DMS79 (cell line): ENCODE measurements around the gene ATP1A2.
"Not testable (repeated sequence)": the region's sequence is repeated elsewhere in the genome, so short reads cannot be mapped to it uniquely, and the experiment has no call there.

ENCODE experiments used
- DNase-seq: peaks from one replicate; lab custom pipeline; 2025; lab: John Stamatoyannopoulos, UW

Gene ATP1A2

DNA sequence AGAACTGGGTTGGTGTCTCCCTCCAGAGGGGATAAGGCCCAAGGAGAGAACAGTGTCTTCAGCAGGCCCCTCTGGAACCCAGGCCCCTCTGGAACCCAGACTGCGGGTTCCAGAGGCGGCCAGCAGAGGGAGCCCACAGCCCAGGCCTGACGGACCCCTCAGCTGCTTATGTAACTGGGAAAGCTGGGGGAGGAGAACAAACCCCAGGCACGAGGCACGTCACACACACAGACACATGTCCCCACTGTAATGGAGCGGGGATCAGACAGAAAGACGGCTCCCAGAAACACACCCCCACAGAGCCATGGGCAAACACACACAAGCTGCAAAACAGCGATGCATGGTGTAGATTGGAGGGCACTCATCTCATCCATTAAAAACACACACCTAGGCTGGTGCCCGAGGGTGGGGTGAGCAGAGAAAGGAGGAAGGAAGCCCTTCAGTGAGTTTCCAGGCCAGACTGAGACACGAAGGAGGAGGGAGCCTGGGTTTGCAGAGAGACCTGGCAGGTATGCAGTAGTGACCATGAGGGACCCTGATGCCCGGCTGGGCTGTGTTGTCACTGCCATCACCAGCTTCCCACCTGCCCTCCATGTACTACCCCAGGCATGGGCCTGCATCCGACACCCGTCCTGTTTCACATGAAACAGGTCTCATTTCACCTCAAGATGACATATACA, 14.4 kb upstream of the ATP1A2 start:
- DNase-seq, result peak; percentile 81

- no peak for DNase-seq
Observed at GRCh38 chr1:160101717-160102522, 13.6 kb upstream of the ATP1A2 start.

GRCh38 chr1:160103658-160104408, 11.7 kb upstream of the ATP1A2 start:
- DNase-seq, result no peak

GRCh38 chr1:160104486-160104885, 11.1 kb upstream of the ATP1A2 start:
- no peak for DNase-seq

GRCh38 chr1:160105155-160105554, 10.4 kb upstream of the ATP1A2 start:
- no peak for DNase-seq

DNA sequence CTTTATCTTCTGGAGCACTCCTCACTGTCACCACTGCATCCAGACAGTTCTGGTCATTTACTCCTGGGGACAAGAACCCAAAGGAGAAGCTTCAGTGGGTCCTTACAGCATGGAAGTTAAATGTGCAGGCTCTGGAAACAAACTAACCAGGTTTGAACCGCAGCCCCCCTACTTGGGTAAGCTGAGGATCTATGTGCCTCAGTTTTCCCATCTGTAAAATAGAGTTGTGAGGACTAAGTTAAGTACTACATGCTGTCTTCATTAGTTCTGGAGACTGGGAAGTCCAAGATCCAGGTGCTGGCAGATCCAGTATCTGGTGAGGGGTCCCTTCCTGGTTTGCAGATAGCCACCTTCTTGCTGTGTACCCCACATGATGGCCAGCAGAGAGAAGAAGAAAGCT, 8.0 kb upstream of the ATP1A2 start:
- no peak for DNase-seq

- DNase-seq, result no peak
Observed at GRCh38 chr1:160108888-160109662, 6.5 kb upstream of the ATP1A2 start.

DNA sequence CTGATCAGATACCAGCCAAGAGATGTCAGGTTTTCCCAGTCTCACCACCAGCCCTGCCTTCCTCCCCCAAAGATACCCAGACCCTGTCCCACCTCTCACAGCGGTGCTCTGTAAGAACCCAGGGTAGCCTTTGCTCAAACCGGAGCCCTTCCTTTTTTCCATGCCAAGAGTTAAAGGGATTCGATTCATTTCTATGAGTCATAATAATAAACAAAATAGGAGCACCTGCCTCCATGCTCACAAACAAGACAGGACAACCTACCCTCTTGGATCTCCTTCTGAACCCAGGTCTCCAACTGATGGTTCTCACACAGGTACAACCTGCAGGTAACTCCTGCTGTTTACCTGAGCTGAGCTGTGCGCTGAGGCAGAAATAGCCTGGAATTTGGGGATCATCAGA, 5.9 kb upstream of the ATP1A2 start:
- DNase-seq, result no peak

GRCh38 chr1:160111462-160111861, 4.1 kb upstream of the ATP1A2 start:
- DNase-seq, result not testable (repeated sequence)

GRCh38 chr1:160112357-160112756, 3.2 kb upstream of the ATP1A2 start:
- no peak for DNase-seq

- no peak for DNase-seq
Observed at GRCh38 chr1:160113407-160113806, 2.2 kb upstream of the ATP1A2 start.

DNA sequence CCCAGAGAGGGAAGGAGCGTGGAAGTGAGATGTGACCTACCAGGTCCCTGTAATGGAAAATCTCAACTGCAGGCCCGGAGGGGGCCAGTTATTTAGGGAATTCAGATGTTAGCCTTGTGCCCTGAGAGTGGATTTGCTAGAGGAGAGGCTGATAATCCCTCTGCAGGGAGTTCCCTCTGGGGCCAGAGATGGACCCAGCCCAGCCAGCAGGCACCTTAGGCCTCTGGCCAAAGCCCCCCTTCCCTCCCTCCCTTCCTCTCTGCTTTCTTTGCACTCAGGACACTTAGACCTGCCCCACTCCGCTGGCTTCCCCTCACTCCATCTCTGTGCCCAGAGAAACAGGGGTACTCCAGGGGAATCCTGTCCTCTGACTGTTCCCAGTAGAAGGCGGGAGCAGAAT, 1.5 kb upstream of the ATP1A2 start:
- no peak for DNase-seq

DNA sequence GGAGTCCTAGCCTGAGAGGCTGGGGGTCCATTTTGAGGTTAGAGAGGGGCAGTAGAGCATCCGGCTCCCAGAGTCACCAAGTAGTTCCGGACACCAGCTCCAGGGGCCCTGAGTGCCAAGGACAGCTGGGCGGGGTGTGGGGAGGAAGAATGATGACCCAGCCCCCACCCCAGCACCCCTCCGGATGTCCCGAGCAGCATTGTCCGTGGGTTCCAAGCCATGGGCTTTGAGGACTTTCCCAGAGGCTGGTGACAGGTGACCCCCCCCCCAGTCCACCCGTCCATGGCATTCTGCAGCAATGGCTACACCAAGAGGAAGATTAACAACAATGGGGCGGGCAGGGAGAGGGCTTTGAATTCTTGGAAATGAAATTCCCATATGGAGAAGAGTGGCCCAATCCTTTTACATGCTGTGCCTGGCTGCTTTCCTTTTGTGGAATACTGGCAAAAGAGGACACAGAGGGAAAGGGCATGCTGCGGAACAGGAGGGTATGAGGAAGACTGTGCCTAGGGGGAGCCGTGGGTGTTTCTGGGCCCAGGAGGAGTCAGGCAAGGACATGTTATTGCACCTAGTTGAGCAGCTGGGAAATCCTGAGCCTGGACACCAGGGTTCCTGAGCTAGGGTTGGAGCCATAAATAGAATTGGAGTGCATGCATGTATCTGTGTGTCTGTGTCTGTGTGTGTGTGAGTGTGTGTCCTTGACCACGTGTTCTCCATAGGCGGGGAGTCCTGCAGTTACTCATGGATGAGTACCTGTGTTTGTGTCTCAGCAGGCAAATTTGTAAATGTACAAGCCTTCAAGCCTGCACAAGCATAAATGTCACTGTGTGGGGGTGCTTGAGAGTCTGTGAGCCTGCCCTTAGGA, 956 bp downstream of the ATP1A2 start:
- DNase-seq, result no peak

DNA sequence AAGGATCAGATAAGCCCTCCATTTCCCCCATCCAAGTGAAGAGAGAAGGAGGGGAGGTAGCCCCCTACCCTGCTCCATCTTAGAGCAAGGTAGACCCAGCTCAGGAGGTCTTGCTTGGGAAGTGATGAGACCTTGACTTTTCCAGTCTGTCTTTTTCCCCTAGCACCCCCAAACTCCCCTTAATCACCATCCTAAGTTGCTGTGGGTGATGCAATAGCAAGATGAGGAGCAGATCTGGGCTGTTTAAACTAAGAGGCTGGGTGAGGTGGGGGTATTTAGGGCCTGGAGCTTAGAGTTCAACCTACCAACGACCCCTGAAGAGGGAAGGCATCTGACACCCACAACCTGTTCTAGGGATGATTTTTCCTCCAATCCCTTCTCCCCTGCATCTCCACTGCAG, 1.7 kb downstream of the ATP1A2 start:
- no peak for DNase-seq

GRCh38 chr1:160117709-160118183, 2.2 kb downstream of the ATP1A2 start:
- no peak for DNase-seq

GRCh38 chr1:160118928-160119327, 3.4 kb downstream of the ATP1A2 start:
- DNase-seq, result no peak

DNA sequence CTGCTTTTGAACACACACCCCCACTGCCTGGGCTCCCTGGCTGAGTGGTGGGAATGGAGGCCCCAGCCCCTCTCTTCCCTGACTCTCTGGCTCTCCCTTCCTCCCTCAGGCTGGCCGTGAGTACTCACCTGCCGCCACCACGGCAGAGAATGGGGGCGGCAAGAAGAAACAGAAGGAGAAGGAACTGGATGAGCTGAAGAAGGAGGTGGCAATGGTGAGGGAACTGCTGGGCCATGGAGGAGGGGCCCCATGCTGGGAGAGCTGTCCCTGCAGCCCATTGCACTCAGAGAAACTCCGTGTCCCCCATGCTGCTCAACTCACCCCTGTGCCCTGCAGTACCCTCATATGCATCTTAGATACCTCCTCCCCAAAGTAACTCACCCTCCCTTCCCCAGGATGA, 5.2 kb downstream of the ATP1A2 start:
- no peak for DNase-seq

DNA sequence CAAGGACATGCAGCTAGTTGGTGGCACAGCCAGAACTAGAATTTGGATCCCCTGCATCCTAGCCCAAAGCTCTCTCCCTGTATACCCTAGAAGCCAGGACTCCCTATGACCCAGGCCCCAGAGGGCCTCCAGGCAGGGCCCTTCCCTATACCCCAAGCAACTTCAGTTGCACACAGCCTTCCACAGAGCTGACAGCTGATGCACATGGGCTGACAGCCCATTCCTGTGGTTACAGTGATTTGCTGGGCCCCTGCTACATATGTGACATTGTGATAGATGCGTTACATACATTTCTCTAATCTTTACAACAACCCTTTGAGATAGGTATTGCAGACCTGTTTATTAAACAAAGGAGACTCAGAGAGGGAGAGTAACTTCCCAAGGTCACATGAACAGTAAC, 5.8 kb downstream of the ATP1A2 start:
- DNase-seq, result no peak

- DNase-seq, result no peak
Observed at GRCh38 chr1:160122978-160123495, 7.5 kb downstream of the ATP1A2 start.

DNA sequence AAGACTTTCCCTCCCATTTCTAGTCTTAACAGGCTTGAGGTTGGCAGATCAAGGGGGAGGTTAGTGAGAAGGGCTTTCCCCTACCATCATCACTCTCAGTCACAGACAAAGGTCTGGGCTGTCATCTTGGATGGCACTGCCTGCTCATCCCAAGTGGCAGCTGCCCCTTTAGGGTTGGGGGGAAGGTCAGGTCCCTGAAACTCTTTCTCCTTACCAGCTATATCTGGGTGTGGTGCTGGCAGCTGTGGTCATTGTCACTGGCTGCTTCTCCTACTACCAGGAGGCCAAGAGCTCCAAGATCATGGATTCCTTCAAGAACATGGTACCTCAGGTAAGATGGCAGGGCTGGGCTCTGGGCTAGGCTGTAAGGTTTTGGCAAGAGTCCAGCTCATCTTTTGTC, 8.2 kb downstream of the ATP1A2 start:
- DNase-seq, result no peak
